HG03558 (cell line): ENCODE measurements around the gene FAR1.

Source experiments
- ATAC-seq: cut with Tn5 transposase; IDR thresholded peaks from one replicate; pipeline ENCODE4 v1.9.1; 2021; ENCODE audit warnings: moderate number of reproducible peaks; ENCODE audit not compliant: unreplicated experiment; ENCODE audit errors: extremely low read depth

The FAR1 gene

GRCh38 chr11:13772223-13773046 is 104.0 kb downstream of the FAR1 start:
- ATAC-seq = no peak

GRCh38 chr11:13775471-13775870 is 107.0 kb downstream of the FAR1 start:
- ATAC-seq = no peak

- ATAC-seq = no peak
These were observed 107.8 kb downstream of the FAR1 start for GRCh38 chr11:13776134-13776815.

GRCh38 chr11:13777341-13777985 is 109.0 kb downstream of the FAR1 start:
- ATAC-seq = no peak

- no peak for ATAC-seq
These were observed 109.9 kb downstream of the FAR1 start for GRCh38 chr11:13778345-13778744.

- no peak for ATAC-seq
These were observed 112.7 kb downstream of the FAR1 start for GRCh38 chr11:13781153-13781552.
